AG04450 (cell line): ENCODE data around the gene MAGEA11. TPM values are rescaled to one million over a fixed set of nuclear protein-coding genes. Genes with fewer than 3 reads are reported as not detected.

ENCODE experiments used
- CTCF ChIA-PET: fragments of 300-600, 350-600 bp; formaldehyde crosslinking; extraction: SDS; loops from one replicate; lab custom pipeline; 2022; ENCODE audit warnings: antibody characterized with exemption, inconsistent platforms; lab: Charles Lee
- POLR2A ChIA-PET: fragments of 350-600 bp; formaldehyde crosslinking; extraction: SDS; loops from one replicate; lab custom pipeline; 2021; ENCODE audit warnings: antibody characterized with exemption, inconsistent platforms; lab: Yijun Ruan, JAX
- DNase-seq: peaks from one replicate; pipeline ENCODE4 v3.0.0-alpha.2; 2011; ENCODE audit warnings: low read depth, low spot score
- H3K27ac ChIP-seq: one replicate; pipeline ENCODE4 v1.5.1; 2012; ENCODE audit warnings: low read depth, low read length, control low read depth
- H3K27me3 ChIP-seq: one replicate; pipeline ENCODE4 v1.6.0; 2012; ENCODE audit warnings: low read length; ENCODE audit not compliant: control insufficient read depth, insufficient read depth
- H3K4me3 ChIP-seq: 2 replicates; pipeline ENCODE4 v1.5.1; 2011; ENCODE audit warnings: mild to moderate bottlenecking, low read depth, low read length, control low read depth
- H3K9me3 ChIP-seq: 2 replicates; pipeline ENCODE4 v1.5.1; 2012; ENCODE audit warnings: low read length; ENCODE audit not compliant: control insufficient read depth, insufficient read depth
- polyA plus RNA-seq: library from polyadenylated mRNA; depleted of rRNA; stranded (reverse); fragments of >200 nt; gene quantifications from 2 replicates; pipeline ENCODE4 v1.2.3, GENCODE V29; 2011; rRNA removed
- small RNA-seq: library from RNA; depleted of rRNA; stranded (forward); fragments of <200 nt; gene quantifications from one replicate; pipeline ENCODE3, GENCODE V24; 2012; ENCODE audit warnings: low read depth; ENCODE audit not compliant: insufficient read length
- TF ChIP-seq, protein P1 (sequence below): IDR thresholded peaks from 2 replicates; pipeline ENCODE4 v1.5.1; 2011; ENCODE audit warnings: low read depth, low read length, control low read depth, inconsistent platforms

MAGEA11 gene
- polyA plus RNA-seq, 1 experiment = not detected

DNA sequence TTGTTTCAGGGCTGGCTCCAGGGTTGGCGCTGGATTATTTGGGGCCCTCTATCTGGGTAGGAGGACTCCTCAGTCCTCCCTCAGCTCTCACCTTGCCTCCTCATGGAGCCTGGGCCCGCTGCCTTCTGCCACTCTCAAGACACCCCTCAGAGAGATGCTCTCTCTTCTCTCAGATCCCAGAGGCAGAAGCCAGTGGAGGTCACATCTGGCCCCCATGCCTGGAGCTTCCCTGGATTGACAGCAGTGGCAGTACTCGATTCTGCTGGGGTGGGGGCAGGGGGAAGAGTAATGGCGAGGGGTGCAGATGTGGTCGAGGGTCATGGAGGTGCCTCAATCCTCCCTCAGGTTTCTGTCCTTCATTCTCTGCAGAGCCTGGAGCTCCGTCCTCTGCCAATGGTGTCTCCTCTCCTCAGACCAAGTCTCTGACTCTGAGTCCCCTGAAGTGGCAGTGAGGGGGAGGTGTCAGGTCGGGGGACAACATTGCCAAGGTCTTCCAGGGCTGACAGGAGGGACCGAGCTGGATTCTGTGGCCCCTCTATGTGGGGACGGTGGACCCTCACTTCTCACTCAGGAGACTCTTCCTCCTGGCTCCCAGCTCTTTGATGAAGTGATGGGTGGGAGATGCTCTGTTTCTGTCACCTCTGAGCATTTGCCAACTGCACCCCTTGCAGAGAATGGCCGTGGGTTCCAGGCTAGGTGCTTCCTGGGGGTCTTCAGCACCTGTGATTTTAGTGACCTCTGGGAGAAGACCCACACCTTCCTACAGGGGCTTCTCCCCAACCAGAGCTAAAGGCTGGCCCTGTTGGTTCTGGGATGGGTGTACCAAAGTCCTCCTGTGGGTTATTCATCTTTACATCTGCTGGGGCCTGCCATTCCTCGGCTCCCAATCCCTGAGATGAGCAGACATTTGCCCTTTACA is 51.1 kb downstream of the MAGEA11 start:
- no peak overlapping the region for H3K4me3 ChIP-seq
- ChIA-PET POLR2A (no interaction called here), CTCF (no interaction called here)
- TF ChIP-seq, protein P1, sequence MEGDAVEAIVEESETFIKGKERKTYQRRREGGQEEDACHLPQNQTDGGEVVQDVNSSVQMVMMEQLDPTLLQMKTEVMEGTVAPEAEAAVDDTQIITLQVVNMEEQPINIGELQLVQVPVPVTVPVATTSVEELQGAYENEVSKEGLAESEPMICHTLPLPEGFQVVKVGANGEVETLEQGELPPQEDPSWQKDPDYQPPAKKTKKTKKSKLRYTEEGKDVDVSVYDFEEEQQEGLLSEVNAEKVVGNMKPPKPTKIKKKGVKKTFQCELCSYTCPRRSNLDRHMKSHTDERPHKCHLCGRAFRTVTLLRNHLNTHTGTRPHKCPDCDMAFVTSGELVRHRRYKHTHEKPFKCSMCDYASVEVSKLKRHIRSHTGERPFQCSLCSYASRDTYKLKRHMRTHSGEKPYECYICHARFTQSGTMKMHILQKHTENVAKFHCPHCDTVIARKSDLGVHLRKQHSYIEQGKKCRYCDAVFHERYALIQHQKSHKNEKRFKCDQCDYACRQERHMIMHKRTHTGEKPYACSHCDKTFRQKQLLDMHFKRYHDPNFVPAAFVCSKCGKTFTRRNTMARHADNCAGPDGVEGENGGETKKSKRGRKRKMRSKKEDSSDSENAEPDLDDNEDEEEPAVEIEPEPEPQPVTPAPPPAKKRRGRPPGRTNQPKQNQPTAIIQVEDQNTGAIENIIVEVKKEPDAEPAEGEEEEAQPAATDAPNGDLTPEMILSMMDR = no peak
- H3K9me3 ChIP-seq = no peaks in the 10 kb centered on the region
- H3K27me3 ChIP-seq = no peaks in the 10 kb centered on the region
- H3K27ac ChIP-seq = no peak overlapping the region
- DNase-seq = no peak

Small RNA genes within 50 kb of the gene (small RNA-seq; reads per million reads assigned to genes)
- gene AC244098.1 = not detected
- gene AC244098.2 = not detected
- not detected for gene AC244098.3

Other genes with a start within 250 kb of the MAGEA11 start
- gene IDS, start 206.8 kb upstream of the MAGEA11 start, polyA plus RNA-seq = 75.7 and 76.7 TPM in 2 replicates
- 16.3 and 16.7 TPM in 2 replicates for gene EOLA1, start 171.0 kb upstream of the MAGEA11 start, polyA plus RNA-seq
- not detected in 2 replicates for gene HSFX3, start 162.1 kb upstream of the MAGEA11 start, polyA plus RNA-seq
- gene MAGEA9B, start 124.6 kb upstream of the MAGEA11 start, polyA plus RNA-seq = not detected in 2 replicates
- not detected in 2 replicates for gene HSFX2, start 116.7 kb upstream of the MAGEA11 start, polyA plus RNA-seq
- gene TMEM185A, start 80.3 kb upstream of the MAGEA11 start, polyA plus RNA-seq = 20.2 and 21.4 TPM in 2 replicates
- gene HSFX1, start 62.0 kb downstream of the MAGEA11 start, polyA plus RNA-seq = 0.21 and 0.37 TPM in 2 replicates
- gene MAGEA9, start 69.9 kb downstream of the MAGEA11 start, polyA plus RNA-seq = not detected in 2 replicates
- gene MAGEA8, start 169.1 kb downstream of the MAGEA11 start, polyA plus RNA-seq = not detected in 2 replicates
- not detected in 2 replicates for gene HSFX4, start 217.5 kb downstream of the MAGEA11 start, polyA plus RNA-seq
- 35.5 and 38.0 TPM in 2 replicates for gene EOLA2, start 226.4 kb downstream of the MAGEA11 start, polyA plus RNA-seq